CD4-positive, alpha-beta T cell treated with Interleukin-4 for 4 hours (primary cell): Measurements from ENCODE around the gene COL1A2.

Experiments
- DNase-seq: peaks from one replicate; pipeline ENCODE4 v3.0.0-alpha.2; 2020

Gene COL1A2

GRCh38 chr7:94394437-94395140 is at the start of gene COL1A2:
COL1A2 (plus strand) TSS chr7:94394895; CDS start chr7:94395032, 137 bp downstream.
- no peak for DNase-seq

GRCh38 chr7:94345907-94346306 is 48.8 kb upstream of the COL1A2 start:
- no peak for DNase-seq

- DNase-seq = no peak
Observed at GRCh38 chr7:94348142-94348541, 46.6 kb upstream of the COL1A2 start.

- no peak for DNase-seq
Observed at GRCh38 chr7:94350734-94351133, 44.0 kb upstream of the COL1A2 start.

- DNase-seq = no peak
Observed at GRCh38 chr7:94351703-94352102, 43.0 kb upstream of the COL1A2 start.

GRCh38 chr7:94352887-94353286 is 41.8 kb upstream of the COL1A2 start:
- no peak for DNase-seq

GRCh38 chr7:94354953-94355352 is 39.7 kb upstream of the COL1A2 start:
- no peak for DNase-seq

GRCh38 chr7:94355454-94355853 is 39.2 kb upstream of the COL1A2 start:
- DNase-seq = no peak

GRCh38 chr7:94357076-94357475 is 37.6 kb upstream of the COL1A2 start:
- DNase-seq = no peak

GRCh38 chr7:94360926-94361325 is 33.8 kb upstream of the COL1A2 start:
- DNase-seq = no peak

GRCh38 chr7:94362276-94362675 is 32.4 kb upstream of the COL1A2 start:
- DNase-seq = no peak

- DNase-seq = no peak
Observed at GRCh38 chr7:94364816-94365215, 29.9 kb upstream of the COL1A2 start.

- DNase-seq = no peak
Observed at GRCh38 chr7:94366163-94366562, 28.5 kb upstream of the COL1A2 start.

- DNase-seq = no peak
Observed at GRCh38 chr7:94366832-94367231, 27.9 kb upstream of the COL1A2 start.

GRCh38 chr7:94367949-94368348 is 26.7 kb upstream of the COL1A2 start:
- no peak for DNase-seq

- DNase-seq = no peak
Observed at GRCh38 chr7:94368371-94368791, 26.3 kb upstream of the COL1A2 start.

GRCh38 chr7:94374231-94374630 is 20.5 kb upstream of the COL1A2 start:
- DNase-seq = no peak

GRCh38 chr7:94374721-94375566 is 19.8 kb upstream of the COL1A2 start:
- DNase-seq = no peak

- no peak for DNase-seq
Observed at GRCh38 chr7:94375691-94376090, 19.0 kb upstream of the COL1A2 start.

- no peak for DNase-seq
Observed at GRCh38 chr7:94376281-94376680, 18.4 kb upstream of the COL1A2 start.

- no peak for DNase-seq
Observed at GRCh38 chr7:94378356-94378755, 16.3 kb upstream of the COL1A2 start.

GRCh38 chr7:94380264-94380663 is 14.4 kb upstream of the COL1A2 start:
- no peak for DNase-seq

- no peak for DNase-seq
Observed at GRCh38 chr7:94382132-94382531, 12.6 kb upstream of the COL1A2 start.

GRCh38 chr7:94382746-94383145 is 11.9 kb upstream of the COL1A2 start:
- DNase-seq = no peak
